OCI-LY7 (cell line): Measurements from ENCODE around the gene FAP. TPM values are rescaled to one million over a fixed set of nuclear protein-coding genes. Genes with fewer than 3 reads are reported as not detected.

Experiments used
- BruUV-seq: library from RNA; stranded (reverse); fragments of 400-500 nt; replicated peaks from 2 replicates; lab custom pipeline; 2021; lab: Mats Ljungman, UMichigan
- CTCF ChIA-PET: fragments of 300-600 bp; sonication (Branson Sonifier 250); formaldehyde crosslinking; loops from one replicate; lab custom pipeline; 2022; ENCODE audit warnings: antibody characterized with exemption; ENCODE audit not compliant: unreplicated experiment; lab: Charles Lee
- POLR2A ChIA-PET: fragments of 300-600 bp; sonication (Branson Sonifier 250); formaldehyde crosslinking; loops from one replicate; lab custom pipeline; 2022; ENCODE audit warnings: antibody characterized with exemption; lab: Charles Lee
- DNase-seq: peaks from one replicate; pipeline ENCODE4 v3.0.0-alpha.2; 2015; ENCODE audit warnings: low spot score
- H2AFZ ChIP-seq: fragments of 200-600 bp; sonication (generic), shearing (Covaris generic); 2 replicates; pipeline ENCODE4 v1.6.1; 2014; ENCODE audit warnings: mild to moderate bottlenecking, antibody characterized with exemption, low read length, moderate library complexity
- H3K27ac ChIP-seq: fragments of 200-600 bp; sonication (generic); 2 replicates; pipeline ENCODE4 v1.5.1; 2014; ENCODE audit warnings: mixed run types, low read depth, mild to moderate bottlenecking, moderate library complexity, low read length, inconsistent platforms; ENCODE audit not compliant: poor library complexity, severe bottlenecking
- H3K36me3 ChIP-seq: fragments of 200-600 bp; sonication (generic); 2 replicates; pipeline ENCODE4 v1.6.1; 2014; ENCODE audit warnings: mild to moderate bottlenecking, antibody characterized with exemption, low read length, moderate library complexity, mixed read lengths; ENCODE audit not compliant: insufficient read depth
- H3K4me1 ChIP-seq: fragments of 200-600 bp; sonication (generic); 2 replicates; pipeline ENCODE4 v1.5.1; 2014; ENCODE audit warnings: mild to moderate bottlenecking, low read length; ENCODE audit not compliant: insufficient read depth, poor library complexity, severe bottlenecking
- H3K4me2 ChIP-seq: fragments of 200-600 bp; sonication (generic); 2 replicates; pipeline ENCODE4 v1.6.1; 2014; ENCODE audit warnings: mild to moderate bottlenecking, low read length
- H3K4me3 ChIP-seq: fragments of 200-600 bp; sonication (generic); 2 replicates; pipeline ENCODE4 v1.5.1; 2014; ENCODE audit warnings: mild to moderate bottlenecking, low read depth, low read length; ENCODE audit not compliant: poor library complexity, severe bottlenecking
- H3K79me2 ChIP-seq: fragments of 200-600 bp; sonication (generic); 2 replicates; pipeline ENCODE4 v1.6.1; 2016; ENCODE audit warnings: low read depth, mild to moderate bottlenecking, low read length, moderate library complexity, mixed read lengths; ENCODE audit not compliant: insufficient read depth
- H3K9me2 ChIP-seq: fragments of 200-600 bp; sonication (generic); 2 replicates; pipeline ENCODE4 v1.6.1; 2016; ENCODE audit warnings: mild to moderate bottlenecking, low read length, mixed read lengths; ENCODE audit not compliant: insufficient read depth
- H3K9me3 ChIP-seq: fragments of 200-600 bp; sonication (generic); 2 replicates; pipeline ENCODE4 v1.6.1; 2014; ENCODE audit warnings: mild to moderate bottlenecking, mixed run types, low read length, mixed read lengths
- H4K20me1 ChIP-seq: fragments of 200-600 bp; sonication (generic); 2 replicates; pipeline ENCODE4 v1.6.1; 2014; ENCODE audit warnings: mild to moderate bottlenecking, antibody characterized with exemption, low read length, moderate library complexity, mixed read lengths; ENCODE audit not compliant: insufficient read depth
- CTCF ChIP-seq: fragments of 200-600 bp; sonication (generic); conservative IDR thresholded peaks from 2 replicates; pipeline ENCODE4 v1.5.1; 2014; ENCODE audit warnings: mild to moderate bottlenecking, antibody characterized with exemption, low read length, moderate library complexity, mixed read lengths
- EZH2phosphoT487 ChIP-seq: fragments of 200-600 bp; sonication (generic); IDR thresholded peaks from 2 replicates; pipeline ENCODE4 v1.6.1; 2018; ENCODE audit warnings: low read depth, borderline replicate concordance, mild to moderate bottlenecking, mixed run types, antibody characterized with exemption, low read length, moderate library complexity, mixed read lengths
- intact Hi-C: fragments of 100-400 bp; cut with micrococcal nuclease; formaldehyde crosslinking; loops from one replicate; pipeline ENCODE4 v1.10.0; 2022; ENCODE audit not compliant: unreplicated experiment
- total RNA-seq, 2 experiments: library from RNA; depleted of rRNA in 1 of 2; stranded (reverse); fragments of >200 nt in 1 of 2; shearing (Covaris generic) in 1 of 2; gene quantifications; 2 replicates each; pipeline ENCODE4 v1.2.3, GENCODE V29; 2014 to 2022

Gene FAP
- total RNA-seq, 2 experiments from 2014 or later: not detected

- intact Hi-C loops: no loop called here
- Histone ChIP-seq H3K9me3 (no peaks in the 10 kb centered on the region), H3K9me2 (no peaks in the 10 kb centered on the region), H3K27ac (no peak overlapping the region), H3K4me3 (no peak overlapping the region), H2AFZ (no peak overlapping the region), H3K4me2 (no peak overlapping the region), H3K79me2 (no peaks in the 10 kb centered on the region), H3K36me3 (no peaks in the 10 kb centered on the region), H3K4me1 (no peaks in the 10 kb centered on the region), H4K20me1 (no peaks in the 10 kb centered on the region)
- no peak for DNase-seq
- no TSS peak for BruUV-seq
- TF ChIP-seq EZH2phosphoT487 (no peak), CTCF (no peak)
- POLR2A ChIA-PET: interaction anchor here (0.7 kb wide), 1 partner anchor 136 kb away, joined by 3 read pairs; no protein-coding TSS in a partner anchor
- CTCF ChIA-PET: no interaction called here
Observed at GRCh38 chr2:162188451-162188850, 54.8 kb downstream of the FAP start.

GRCh38 chr2:162185541-162186232 is 57.6 kb downstream of the FAP start:
- no peak for DNase-seq
- Histone ChIP-seq H2AFZ (no peak overlapping the region), H3K9me3 (no peaks in the 10 kb centered on the region), H3K36me3 (no peaks in the 10 kb centered on the region), H3K4me2 (no peak overlapping the region), H3K79me2 (no peaks in the 10 kb centered on the region), H3K4me1 (no peaks in the 10 kb centered on the region), H3K4me3 (no peak overlapping the region), H3K9me2 (no peaks in the 10 kb centered on the region), H4K20me1 (no peaks in the 10 kb centered on the region), H3K27ac (no peak overlapping the region)
- ChIA-PET CTCF (no interaction called here), POLR2A (interaction anchor here (1.0 kb wide), 1 partner anchor 13 kb away, joined by 3 read pairs; no protein-coding TSS in a partner anchor)
- no peak for TF ChIP-seq CTCF
- TF ChIP-seq EZH2phosphoT487: no peak
- no TSS peak for BruUV-seq
- intact Hi-C loops: no loop called here

GRCh38 chr2:162184821-162185450 is 58.3 kb downstream of the FAP start:
- Histone ChIP-seq H3K4me1 (no peaks in the 10 kb centered on the region), H3K79me2 (no peaks in the 10 kb centered on the region), H4K20me1 (no peaks in the 10 kb centered on the region), H3K36me3 (no peaks in the 10 kb centered on the region), H3K9me3 (no peaks in the 10 kb centered on the region), H3K27ac (no peak overlapping the region), H3K4me3 (no peak overlapping the region), H2AFZ (no peak overlapping the region), H3K9me2 (no peaks in the 10 kb centered on the region), H3K4me2 (no peak overlapping the region)
- intact Hi-C loops: no loop called here
- BruUV-seq: no TSS peak
- no peak for TF ChIP-seq CTCF
- TF ChIP-seq EZH2phosphoT487: no peak
- CTCF ChIA-PET: no interaction called here
- POLR2A ChIA-PET: no interaction called here
- DNase-seq: no peak
